HTERT RPE-1 (cell line): Measurements from ENCODE around the gene AMDHD2.

Source experiments
- in situ Hi-C: fragments of 300-500 bp; cut with MboI; formaldehyde crosslinking; loops from 4 replicates; pipeline ENCODE4 v1.14.3; 2020; ENCODE audit warnings: low sequenced_read_pairs

AMDHD2 gene

DNA sequence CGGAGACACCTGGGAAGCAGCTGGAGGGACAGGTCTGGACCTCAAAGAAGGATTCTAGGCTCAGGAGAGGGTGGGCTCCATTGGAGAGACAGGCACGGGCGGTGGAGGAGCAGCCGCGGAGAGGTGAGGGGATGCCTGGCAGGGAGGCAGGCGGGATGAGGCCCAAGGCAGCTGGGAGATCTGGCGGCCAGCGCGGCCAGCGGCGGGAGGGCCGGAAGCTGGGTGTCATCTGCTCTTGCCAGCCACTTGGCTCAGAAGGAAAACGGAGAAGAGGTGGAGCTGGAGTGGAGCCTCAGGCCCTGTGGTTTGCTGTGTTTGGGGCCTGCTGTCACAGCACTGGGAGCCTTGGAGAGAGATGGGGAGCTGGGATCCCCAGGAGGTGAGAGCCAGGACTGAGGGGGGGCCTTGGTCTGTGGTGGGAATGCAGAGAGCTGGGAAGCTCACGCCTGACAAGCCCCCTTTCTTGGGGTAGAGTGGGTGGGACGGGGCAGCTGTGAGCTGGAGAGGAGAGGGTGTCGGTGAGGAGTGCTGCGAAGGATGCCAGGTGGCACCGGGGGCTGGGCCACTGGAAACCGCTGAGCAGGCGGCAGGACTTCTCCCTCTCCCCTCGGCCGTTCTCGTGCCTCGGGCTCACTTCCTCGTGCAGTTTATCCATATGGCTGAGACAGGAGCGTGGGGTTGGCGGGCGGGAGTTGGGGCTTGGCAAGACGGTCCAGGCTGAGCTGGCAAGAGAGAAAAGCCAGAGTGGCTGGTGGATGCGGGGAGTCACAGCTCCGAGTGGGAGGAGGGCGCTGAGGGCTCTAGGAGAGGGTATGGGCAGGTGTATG, 37.2 kb upstream of the AMDHD2 start:
- in situ Hi-C loops = no loop called here

DNA sequence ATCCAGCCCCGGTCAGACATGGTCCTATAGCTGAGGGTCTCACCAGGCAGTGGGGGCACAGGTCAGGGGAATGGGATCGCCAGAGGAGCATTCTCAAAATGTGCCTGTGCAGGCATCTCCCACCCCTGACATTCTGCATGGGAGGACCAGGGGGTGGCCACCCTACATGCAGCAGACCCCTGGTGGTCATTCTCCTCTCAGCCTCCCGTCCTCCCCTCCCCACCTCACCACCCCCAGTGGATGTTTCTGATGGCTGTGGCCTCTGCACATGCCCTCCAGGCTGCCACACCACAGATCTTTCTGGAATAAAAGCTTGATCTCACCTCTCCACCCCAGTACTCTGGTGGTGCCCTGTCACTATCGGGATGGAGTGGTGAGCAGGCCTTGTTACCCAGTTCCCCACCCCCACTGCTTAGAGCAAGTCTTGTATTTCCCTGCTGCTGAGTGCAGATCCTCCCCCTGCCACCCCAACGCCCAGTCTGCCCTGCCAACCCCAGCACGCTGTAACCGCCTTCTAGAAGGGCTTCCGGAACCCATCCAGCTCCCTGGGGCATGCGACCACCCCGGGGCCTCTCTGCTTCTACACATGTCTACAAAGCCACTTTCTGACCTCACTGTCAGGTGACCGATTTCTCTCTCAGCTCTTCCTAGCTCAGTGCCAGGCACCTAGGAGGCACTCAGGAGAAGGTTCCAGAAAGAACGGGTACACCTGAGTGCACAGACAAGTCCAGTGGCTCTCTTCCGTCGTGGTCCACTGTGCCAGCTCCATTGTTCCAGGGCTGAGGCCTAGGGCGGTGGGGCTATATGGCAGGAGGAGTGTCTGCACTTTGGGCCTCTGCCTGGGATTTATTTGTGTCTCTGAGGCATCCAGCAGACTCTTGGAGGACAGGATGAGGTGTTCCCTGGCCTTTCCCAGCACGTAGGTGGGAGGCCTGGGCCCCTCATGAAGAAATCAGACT, 36.0 kb upstream of the AMDHD2 start:
- in situ Hi-C loops = no loop called here

DNA sequence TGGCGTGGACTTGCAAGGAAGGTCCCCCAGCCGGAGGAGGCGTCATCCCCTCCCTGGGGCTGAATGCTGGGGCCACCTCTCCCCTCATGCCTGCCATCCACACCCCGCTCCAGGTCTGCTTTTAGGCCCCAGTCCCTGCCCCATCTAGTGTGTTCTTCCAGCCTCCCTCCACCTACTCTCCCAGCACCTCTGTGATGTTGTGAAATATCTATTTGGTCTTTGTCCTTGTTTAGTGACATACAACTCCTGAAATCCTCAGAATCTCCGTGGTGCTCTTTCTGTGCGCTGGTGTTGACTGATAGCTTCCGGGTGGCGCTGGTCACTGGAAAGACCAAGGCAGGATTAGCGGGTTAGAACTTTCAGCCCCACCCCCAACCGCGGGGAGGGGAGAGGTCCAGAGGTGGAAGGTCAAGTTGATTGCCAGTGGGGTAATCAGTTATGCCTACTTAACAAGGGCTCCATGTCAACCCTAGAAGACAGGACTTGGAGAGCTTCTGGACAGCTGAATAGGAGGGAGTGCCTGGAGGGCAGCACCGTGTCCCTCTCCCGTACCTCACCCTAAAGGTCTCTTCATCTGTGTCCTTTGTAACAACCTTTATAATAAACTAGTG, 35.2 kb upstream of the AMDHD2 start:
- in situ Hi-C loops = no loop called here

DNA sequence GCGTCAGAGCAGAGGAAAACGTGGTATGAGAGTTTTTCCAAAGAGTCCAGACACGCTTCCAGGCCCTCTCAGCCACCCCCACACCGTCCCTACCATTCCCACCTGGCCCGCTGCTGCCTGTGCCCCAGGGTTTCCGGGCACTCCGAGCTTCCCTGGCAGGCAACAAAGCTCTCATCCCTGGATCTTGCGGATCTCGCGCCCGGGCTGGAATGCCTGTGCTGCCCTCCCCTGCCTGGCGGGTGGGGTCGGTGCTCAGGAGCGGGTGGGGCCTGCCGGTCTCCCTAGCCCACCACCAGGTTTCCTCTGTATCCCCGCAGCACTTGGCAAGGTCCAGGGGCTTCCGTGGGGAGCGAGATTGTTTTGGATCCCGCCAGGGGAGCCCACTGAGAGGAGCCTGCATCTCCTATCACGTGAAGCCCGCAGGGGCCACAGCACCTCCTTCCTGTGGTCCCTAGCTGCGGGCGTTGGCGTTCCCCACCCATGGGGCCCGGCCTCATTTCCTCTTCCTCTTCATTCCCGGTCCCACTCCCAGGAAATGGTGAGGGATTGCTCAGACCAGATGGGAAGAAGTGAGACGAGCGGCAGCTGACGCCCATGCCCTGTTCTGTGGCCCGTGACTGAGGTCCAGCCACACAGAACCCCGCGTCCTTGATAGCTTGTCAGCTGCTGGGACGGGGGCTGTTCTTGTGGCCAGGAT, 34.2 kb upstream of the AMDHD2 start:
- in situ Hi-C loops = no loop called here

DNA sequence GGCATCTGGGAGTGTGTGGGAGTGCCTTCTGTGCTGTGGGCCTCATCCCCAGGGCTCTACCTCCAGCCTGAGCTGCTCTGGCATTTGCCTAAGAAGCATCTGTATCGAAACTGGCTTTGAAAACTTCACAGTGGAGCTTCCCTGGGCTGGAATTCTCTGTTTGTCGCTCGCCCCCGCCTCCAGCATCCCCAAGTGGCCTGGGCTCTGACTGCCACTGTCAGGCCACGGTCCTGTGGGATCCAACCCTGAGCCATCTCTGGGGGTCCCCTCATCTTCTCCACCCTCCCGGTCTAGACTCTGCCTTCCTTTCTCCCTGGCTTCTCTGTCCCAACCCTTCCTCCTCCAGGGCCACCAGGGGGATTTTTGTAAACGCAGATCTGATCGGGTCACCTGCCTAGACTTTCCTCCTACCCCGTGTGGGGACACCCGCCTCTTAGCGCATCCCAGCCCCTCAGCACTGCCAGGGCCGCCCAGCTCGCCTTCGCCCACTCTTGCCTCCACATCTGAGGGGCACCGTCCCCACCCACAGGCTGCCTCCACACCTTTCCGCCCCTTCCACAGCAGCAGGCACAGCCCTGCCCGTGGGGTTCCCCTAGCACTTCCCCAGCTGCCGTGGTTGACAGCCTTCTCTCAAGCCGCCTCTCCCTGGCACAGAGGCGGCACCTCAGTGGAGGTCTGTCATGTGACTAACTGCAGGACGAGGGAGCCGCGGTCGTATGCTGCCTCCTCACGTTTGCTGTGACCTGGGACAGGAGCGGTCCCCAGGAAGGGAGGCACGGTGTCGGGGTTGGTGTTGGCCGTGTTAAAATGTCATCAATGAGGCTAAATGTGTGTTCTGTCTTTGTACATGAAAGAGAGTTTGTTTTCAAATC, 33.3 kb upstream of the AMDHD2 start:
- in situ Hi-C loops = no loop called here

DNA sequence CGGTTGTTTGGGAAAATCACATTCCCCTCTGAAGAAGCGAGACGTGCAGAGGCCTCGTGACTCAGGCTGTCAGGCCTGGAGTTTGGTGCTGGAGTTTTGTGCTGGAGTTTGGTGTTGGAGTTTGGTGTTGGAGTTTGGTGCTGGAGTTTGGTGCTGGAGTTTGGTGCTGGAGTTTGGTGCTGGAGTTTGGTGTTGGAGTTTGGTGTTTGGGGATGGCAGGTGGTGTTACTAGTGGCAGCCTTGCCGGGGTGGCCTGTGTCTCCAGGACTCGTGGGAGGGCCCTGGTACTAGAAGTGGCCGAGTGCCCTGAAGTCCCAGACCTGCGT, 32.7 kb upstream of the AMDHD2 start:
- in situ Hi-C loops = no loop called here

DNA sequence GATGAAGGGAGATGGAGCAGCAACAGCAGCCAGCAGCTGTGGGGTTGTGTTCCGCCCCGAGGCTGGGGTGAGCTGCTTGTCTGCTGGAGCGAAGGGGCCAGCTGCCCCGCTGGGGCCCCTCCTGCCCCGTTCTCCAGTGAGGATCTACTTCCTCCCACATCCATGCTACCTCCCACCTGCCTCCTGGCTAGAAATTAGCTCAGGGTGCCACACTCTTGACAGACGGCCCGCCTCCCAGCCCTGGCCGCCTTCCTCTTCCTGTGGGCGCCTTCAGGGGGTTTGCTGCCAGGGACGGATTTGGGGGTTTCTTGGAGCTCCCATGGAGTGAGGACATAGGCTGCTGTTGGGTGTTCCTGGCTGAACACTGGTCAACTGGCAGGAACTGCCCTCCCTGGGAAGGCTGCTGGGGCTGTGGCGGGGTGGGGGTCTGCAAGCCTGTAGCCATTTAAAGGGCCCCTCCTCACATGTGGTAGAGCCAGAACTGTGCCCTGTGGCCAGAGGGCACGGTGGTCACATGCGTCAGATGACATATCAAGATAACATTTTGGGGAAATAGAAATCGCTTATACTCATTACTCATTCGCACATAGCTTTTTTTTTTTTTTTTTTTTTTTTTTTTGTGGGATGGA, 32.2 kb upstream of the AMDHD2 start:
- in situ Hi-C loops = no loop called here

DNA sequence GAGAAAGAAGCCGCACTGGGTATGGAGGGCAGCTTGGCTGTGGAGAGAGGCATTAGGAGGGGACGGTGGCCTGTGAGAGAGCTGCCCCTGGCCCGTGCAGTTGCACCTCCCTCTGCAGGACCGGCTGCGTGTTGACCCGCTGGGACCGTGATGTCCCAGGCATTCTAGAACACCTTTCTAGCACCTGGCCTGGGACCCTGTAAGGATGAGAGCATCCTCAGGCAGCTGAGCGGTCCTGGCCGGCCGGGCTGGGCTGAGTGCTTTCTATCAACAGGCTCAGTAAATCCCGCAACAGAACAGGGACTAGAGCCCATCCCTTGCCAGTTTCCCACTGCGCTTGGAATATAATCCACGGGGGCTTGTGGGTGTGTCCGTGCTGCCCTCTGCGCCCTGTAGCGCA, 30.6 kb upstream of the AMDHD2 start:
- in situ Hi-C loops = no loop called here

DNA sequence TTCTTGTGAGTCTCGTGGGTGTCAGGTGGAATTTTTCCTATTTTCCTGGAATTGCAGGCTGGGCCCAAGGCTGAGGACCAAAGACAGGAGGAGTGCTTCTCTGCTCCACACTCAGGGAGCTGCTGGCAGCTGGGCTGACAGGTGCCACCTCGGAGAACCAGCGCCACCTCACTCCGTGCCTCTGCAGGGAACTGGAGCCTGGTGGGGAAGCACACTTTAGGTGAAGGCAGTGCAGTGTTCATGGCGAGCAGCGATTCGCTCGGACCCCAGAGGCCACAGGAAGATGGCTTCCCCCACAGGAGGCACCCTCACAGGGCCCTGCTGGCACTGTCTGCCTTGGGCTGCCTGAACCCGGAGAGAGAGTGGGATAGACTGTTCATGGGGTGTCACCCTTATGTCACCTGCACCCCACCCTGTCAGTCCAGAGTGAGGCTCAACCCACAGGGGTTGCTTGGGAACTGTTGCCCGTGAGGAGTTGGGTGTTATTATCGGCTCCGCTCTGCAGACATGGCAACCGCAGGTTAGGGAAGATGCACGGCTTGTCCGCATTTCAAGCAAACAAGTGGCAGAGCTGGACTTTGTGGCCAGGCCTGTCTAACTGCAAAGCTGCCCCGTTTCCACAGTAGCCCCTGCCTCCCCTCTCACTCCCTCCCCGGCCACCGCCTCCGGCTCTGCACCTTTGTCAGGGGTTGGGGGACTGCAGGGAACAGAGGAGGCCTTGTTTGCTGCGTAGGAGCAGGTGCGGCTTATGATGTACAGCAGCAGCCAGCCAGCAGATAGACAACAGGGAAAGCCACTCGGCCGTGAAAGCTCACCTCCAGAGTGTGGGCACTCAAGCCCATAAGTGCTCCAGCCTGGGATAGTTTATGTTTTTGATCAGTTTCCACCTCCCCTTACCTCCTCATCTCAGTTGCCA, 29.7 kb upstream of the AMDHD2 start:
- in situ Hi-C loops = no loop called here

DNA sequence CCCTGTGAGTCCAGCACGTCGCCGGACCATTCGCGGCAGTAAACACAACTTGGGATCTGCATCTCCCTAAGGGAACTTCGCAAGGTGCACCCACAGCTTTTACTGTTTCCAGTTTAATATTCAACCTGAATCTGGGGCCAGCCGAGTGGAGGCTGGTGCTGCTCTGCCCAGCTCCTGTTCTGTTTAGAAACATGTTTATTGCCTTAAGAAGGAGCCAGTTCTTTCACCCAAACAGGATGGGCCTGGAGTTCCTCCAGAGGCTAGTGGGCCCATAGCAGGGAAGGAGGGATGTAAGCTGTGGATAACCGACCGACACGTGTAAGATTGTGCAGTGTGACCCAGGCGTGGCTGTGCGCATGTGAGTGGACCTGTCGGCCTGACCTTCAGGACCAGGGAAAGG, 27.9 kb upstream of the AMDHD2 start:
- in situ Hi-C loops = no loop called here

DNA sequence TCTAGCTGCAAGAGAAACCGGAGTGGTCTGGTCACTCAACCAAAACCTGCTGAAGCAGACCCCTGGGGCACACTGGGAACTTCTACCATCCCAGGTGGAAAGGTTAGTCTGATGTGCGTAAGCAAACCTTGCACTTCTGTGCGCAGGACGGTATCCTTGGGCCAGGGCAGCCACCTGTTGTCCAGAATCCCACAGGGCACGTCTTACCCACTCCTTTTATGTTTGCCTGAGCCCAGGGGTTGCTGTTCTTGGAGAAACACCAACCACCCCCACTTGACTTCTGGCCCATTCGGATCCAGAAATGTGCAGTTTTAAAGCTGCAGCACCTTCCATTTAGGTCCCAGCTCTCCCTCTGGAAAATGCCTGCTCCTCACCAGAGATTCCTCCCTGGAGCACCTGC, 26.6 kb upstream of the AMDHD2 start:
- in situ Hi-C loops = no loop called here

DNA sequence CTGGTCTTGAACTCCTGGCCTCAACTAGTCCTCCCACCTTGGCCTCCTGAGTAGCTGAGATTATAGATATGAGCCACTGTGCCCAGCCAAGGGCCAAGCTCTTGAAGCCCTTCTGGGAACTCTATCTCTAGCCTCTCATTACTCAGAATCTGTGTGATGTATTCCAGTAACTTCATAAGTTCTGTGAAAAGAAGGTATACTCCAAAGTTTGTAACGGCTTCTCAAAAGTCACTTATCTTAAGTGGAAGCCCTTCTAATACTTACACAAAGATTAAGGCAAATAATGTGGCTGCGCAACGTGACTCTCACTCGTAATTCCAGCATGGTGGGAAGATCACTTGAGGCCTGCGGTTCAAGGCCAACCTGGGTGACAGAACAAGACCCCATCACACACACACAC, 25.6 kb upstream of the AMDHD2 start:
- in situ Hi-C loops = no loop called here

DNA sequence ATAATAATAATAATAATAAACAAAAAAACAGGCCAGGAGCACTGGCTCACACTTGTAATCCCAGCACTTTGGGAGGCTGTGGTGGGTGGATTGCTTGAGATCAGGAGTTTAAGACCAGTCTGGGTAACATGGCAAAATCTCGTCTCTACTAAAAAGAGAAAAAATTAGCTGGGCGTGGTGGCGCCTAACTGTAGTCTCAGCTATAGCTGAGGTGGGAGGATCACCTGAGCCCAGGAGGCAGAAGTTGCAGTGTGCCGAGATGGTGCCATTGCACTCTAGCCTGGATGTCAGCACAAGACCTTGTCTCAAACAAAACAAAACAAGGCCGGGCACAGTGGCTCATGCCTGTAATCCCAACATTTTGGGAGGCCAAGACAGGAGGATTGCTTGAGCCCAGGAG, 25.1 kb upstream of the AMDHD2 start:
- in situ Hi-C loops = no loop called here

DNA sequence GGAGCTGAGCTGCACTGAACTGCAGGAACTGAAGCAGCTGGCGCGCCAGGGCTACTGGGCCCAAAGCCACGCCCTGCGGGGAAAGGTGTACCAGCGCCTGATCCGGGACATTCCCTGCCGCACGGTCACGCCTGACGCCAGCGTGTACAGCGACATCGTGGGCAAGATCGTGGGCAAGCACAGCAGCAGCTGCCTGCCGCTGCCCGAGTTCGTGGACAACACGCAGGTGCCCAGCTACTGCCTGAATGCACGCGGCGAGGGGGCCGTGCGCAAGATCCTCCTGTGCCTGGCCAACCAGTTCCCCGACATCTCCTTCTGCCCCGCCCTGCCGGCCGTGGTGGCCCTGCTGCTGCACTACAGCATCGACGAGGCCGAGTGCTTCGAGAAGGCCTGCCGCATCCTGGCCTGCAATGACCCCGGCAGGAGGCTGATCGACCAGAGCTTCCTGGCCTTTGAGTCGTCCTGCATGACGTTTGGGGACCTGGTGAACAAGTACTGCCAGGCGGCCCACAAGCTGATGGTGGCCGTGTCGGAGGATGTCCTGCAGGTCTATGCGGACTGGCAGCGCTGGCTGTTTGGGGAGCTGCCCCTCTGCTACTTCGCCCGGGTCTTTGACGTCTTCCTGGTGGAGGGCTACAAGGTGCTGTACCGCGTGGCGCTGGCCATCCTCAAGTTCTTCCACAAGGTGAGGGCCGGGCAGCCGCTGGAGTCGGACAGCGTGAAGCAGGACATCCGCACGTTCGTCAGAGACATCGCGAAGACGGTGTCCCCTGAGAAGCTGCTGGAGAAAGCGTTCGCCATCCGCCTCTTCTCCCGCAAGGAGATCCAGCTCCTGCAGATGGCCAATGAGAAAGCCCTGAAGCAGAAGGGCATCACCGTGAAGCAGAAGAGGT, 23.7 kb upstream of the AMDHD2 start:
- in situ Hi-C loops = no loop called here

DNA sequence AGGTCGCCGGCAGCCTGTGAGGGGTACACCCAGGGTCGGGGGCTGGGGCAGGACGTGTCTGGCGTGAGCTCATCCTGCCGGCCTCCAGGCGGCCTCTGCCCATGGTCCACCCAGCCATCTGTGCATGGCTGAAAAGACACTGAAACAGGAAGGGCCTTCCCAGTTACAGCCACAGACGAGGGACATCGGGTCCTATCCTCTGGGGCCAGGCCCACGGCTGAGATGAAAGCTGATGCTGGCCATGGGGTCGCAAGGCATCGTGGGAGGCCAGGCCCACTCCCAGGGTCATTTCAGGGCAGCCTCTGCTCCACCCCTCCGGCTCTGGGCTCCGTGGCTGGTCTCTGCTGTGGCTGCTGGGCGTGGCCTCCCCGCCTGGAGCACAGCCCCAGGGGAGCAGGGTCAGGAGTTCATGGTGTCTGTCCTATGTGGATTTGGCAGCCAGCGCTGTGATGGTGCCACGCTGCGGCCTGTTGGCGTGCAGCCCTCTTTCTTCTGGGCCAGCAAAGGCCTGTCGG, 23.0 kb upstream of the AMDHD2 start:
- in situ Hi-C loops = no loop called here

DNA sequence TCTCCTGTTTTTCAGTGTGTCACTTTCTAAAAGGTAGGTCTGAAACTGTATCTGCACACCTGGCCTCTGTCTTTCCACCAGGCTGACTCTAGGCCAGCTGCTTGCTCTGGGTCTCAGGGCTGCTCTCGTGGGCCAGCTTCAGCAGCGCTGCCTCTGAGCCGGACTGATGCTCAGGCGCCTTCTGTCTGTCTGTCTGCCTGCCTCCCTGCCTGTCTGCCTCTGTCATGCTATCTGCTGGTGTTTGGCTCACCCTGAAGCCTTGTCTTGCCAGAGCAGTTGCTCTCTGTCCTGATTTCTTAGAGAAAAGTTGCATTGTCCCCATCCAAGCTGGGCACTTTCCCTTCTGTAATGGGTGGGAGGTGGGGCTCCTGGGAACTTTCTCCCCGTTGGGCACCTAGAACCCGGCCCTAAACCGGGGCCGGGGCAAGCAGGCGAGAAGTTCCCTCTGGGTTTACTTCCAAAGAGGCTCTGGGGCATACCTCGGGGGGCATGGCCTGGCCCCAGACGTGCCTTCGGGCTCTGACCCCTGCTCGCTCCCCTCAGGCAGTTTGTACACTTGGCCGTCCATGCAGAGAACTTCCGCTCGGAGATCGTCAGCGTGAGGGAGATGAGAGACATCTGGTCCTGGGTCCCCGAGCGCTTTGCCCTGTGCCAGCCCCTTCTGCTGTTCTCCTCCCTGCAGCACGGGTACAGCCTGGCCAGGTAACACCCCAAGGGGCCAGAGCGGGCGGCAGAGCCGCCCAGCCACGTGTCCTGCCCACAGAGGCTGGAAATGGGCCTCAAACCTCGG, 22.3 kb upstream of the AMDHD2 start:
- in situ Hi-C loops = no loop called here
